ENCODE results near the gene TRIM63. TPM values are rescaled to one million over a fixed set of nuclear protein-coding genes. Genes with fewer than 3 reads are reported as not detected.

The TRIM63 gene
- total RNA-seq, 1 donor from 2014 or later = not detected

DNA sequence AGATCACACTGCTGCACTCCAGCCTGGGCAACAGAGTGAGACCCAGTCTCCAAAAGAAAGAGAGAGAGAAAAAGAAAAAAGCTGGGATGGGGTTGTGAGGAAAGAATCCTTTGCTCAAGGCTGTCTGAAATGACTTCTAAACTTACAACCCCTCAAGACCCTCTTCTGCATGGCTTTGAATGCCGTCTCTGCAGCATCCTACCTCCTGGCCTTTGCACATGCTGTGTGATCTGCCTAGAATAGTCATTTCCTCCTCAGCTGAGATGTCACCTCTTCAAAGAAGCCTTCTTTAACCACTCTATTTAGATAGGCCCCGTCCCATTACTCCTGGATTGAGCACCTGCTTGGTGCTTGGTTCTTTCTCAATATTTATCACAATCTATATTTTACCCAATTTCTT lies 17.4 kb upstream of the TRIM63 start:
- no peak for DNase-seq (ENCODE audit: extremely low spot score in 2 of 2)
- Histone ChIP-seq H3K4me1 (no peaks in the 10 kb centered on the region), H3K27me3 (no peaks in the 10 kb centered on the region), H3K27ac (no peak overlapping the region), H3K9me3 (no peaks in the 10 kb centered on the region), H3K36me3 (no peaks in the 10 kb centered on the region), H3K4me3 (no peak overlapping the region)
- intact Hi-C loops (cut with DNase I) = no loop called here
- TF ChIP-seq, protein P1, sequence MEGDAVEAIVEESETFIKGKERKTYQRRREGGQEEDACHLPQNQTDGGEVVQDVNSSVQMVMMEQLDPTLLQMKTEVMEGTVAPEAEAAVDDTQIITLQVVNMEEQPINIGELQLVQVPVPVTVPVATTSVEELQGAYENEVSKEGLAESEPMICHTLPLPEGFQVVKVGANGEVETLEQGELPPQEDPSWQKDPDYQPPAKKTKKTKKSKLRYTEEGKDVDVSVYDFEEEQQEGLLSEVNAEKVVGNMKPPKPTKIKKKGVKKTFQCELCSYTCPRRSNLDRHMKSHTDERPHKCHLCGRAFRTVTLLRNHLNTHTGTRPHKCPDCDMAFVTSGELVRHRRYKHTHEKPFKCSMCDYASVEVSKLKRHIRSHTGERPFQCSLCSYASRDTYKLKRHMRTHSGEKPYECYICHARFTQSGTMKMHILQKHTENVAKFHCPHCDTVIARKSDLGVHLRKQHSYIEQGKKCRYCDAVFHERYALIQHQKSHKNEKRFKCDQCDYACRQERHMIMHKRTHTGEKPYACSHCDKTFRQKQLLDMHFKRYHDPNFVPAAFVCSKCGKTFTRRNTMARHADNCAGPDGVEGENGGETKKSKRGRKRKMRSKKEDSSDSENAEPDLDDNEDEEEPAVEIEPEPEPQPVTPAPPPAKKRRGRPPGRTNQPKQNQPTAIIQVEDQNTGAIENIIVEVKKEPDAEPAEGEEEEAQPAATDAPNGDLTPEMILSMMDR (IDR thresholded peaks at IDR 0.05) = no peak
- no peak for TF ChIP-seq POLR2AphosphoS5 (IDR thresholded peaks at IDR 0.05; ENCODE audit: insufficient read depth in 1 of 2, low read depth in 1 of 2)
- no peak for TF ChIP-seq POLR2A (IDR thresholded peaks at IDR 0.05)

GRCh38 chr1:26084091-26084561 lies 16.7 kb upstream of the TRIM63 start:
- no peak for DNase-seq (ENCODE audit: extremely low spot score in 2 of 2)
- no peaks in the 10 kb centered on the region for H3K9me3 ChIP-seq
- H3K36me3 ChIP-seq = no peaks in the 10 kb centered on the region
- H3K27me3 ChIP-seq = no peaks in the 10 kb centered on the region
- intact Hi-C loops (cut with DNase I) = no loop called here
- no peak overlapping the region for H3K27ac ChIP-seq
- no peak overlapping the region for H3K4me3 ChIP-seq
- no peaks in the 10 kb centered on the region for H3K4me1 ChIP-seq
- no peak for TF ChIP-seq POLR2AphosphoS5 (IDR thresholded peaks at IDR 0.05; ENCODE audit: insufficient read depth in 1 of 2, low read depth in 1 of 2)
- TF ChIP-seq, protein P1 (IDR thresholded peaks at IDR 0.05) = no peak
- no peak for TF ChIP-seq POLR2A (IDR thresholded peaks at IDR 0.05)

- no peak overlapping the region for H3K4me3 ChIP-seq
- TF ChIP-seq POLR2AphosphoS5 (IDR thresholded peaks at IDR 0.05; ENCODE audit: insufficient read depth in 1 of 2, low read depth in 1 of 2) (no peak), POLR2A (IDR thresholded peaks at IDR 0.05) (no peak)
- TF ChIP-seq, protein P1 (IDR thresholded peaks at IDR 0.05) = no peak
- intact Hi-C loops (cut with DNase I) = no loop called here
- no peaks in the 10 kb centered on the region for H3K36me3 ChIP-seq
- no peaks in the 10 kb centered on the region for H3K4me1 ChIP-seq
- H3K9me3 ChIP-seq = no peaks in the 10 kb centered on the region
- no peaks in the 10 kb centered on the region for H3K27me3 ChIP-seq
- no peak overlapping the region for H3K27ac ChIP-seq
- no peak for DNase-seq (ENCODE audit: extremely low spot score in 2 of 2)
These were observed 15.8 kb upstream of the TRIM63 start for GRCh38 chr1:26083208-26083607.

- no peaks in the 10 kb centered on the region for H3K4me1 ChIP-seq
- no peak overlapping the region for H3K4me3 ChIP-seq
- no peak overlapping the region for H3K27ac ChIP-seq
- H3K9me3 ChIP-seq = no peaks in the 10 kb centered on the region
- intact Hi-C loops (cut with DNase I) = no loop called here
- H3K27me3 ChIP-seq = no peaks in the 10 kb centered on the region
- DNase-seq (ENCODE audit: extremely low spot score in 2 of 2) = no peak
- TF ChIP-seq POLR2AphosphoS5 (IDR thresholded peaks at IDR 0.05; ENCODE audit: insufficient read depth in 1 of 2, low read depth in 1 of 2) (no peak), POLR2A (IDR thresholded peaks at IDR 0.05) (no peak)
- TF ChIP-seq, protein P1 (IDR thresholded peaks at IDR 0.05) = no peak
- H3K36me3 ChIP-seq = no peaks in the 10 kb centered on the region
These were observed 14.6 kb upstream of the TRIM63 start for GRCh38 chr1:26082020-26082350.

DNA sequence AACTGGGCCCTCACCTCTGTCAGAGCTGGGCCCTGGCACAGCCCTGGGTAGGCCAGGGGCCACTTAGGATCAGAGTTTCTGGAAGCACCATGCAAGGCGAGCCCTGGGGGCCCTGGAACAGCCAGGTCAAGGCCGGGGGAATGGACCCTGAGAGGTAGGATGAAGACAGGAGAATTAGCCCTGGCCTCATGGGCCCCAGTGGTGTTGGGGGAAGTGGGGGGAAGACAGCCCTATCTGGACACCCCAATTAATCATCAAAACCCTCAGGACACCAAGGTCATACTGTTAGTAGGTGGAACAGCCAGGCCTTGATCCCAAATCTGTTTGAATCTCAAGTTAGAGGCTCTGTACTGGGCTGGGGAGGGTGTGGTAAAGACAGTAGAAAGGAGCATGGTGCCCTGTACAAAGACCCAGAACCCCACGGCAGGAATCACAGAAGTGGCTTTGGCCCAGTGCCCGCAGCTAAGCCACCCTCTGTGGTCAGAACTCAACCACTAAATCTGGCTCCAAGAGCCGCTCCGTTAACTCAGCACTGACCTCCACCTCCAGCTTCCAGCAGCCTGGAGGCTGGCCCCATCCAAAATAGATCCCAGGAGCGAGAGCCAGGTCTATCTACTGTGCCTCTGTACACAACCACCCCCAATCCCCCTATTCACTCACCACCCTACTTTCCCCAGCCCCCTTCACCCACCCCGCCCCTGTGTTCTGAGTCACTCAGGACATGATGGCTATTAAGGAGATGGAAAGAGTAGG lies 14.0 kb upstream of the TRIM63 start:
- TF ChIP-seq, protein P1 (IDR thresholded peaks at IDR 0.05) = no peak
- TF ChIP-seq POLR2AphosphoS5 (IDR thresholded peaks at IDR 0.05; ENCODE audit: insufficient read depth in 1 of 2, low read depth in 1 of 2) (no peak), POLR2A (IDR thresholded peaks at IDR 0.05) (no peak)
- H3K36me3 ChIP-seq = no peaks in the 10 kb centered on the region
- intact Hi-C loops (cut with DNase I) = no loop called here

More for the DNA sequence above, 14.0 kb upstream of the TRIM63 start:
- Histone ChIP-seq H3K4me1 (no peaks in the 10 kb centered on the region), H3K4me3 (no peak overlapping the region), H3K27ac (no peak overlapping the region), H3K27me3 (no peaks in the 10 kb centered on the region), H3K9me3 (no peaks in the 10 kb centered on the region)
- DNase-seq (ENCODE audit: extremely low spot score in 2 of 2) = no peak
